Activated T-cell treated with anti-CD3 and anti-CD28 coated beads for 24 hours (primary cell): ENCODE results near the gene KLC1.

ENCODE experiments used
- DNase-seq: peaks from one replicate; pipeline ENCODE4 v3.0.0-alpha.2; 2020; ENCODE audit warnings: low read depth

KLC1 gene

DNA sequence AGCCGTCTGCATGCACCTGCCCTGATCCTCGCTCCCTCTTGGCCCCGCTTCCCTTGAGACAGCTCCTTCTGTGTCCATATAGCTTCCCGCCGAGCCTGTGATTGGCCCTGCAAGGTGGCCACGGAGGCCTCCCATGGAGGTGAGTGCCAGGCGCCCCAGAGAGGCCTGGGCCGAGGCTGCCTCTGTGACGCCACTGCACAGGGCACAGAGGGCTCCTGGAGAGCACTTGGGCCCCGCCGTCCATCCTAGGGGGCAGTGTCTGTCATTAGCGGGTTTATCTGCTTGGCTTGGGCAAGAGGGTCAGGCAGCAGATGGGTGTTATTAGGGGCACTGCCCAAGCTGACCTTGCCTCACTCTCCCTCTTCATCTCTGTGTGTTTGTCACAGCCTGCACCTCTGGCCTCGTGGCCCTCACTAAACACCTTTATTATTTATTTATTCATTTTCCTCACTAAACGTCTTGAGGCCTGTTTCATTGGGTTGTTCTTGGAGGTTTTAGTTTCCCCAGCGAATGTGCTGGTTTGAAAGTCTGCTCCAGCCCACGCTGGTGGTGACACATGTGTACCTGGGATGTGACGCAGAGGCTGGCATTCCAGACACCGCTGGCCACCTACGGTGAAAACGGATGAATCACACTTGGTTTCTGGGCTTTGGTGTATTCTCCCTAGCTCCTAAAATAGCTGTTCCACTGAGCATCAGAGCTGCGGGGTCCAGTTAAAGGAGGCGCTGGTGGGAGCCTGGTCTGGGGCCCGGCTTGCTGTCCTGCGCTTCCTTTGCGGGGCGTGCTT lies 92.5 kb downstream of the KLC1 start:
- DNase-seq, result no peak

DNA sequence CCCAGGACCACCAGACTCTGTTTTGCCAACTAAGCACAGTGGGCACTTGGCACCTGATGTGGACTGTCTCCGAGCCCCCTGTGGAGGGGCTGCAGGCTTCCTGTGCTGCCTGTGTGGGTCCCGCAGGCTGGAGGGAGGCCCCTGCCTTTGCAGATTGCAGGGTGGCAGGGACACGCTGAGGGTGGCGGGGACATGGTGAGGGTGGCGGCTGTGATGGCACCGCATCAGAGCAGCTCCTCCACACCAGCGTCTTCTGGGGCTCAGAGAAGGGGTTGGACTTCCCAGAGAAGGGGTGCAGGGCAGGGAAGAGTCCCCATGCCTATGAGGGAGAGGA lies 94.7 kb downstream of the KLC1 start:
- DNase-seq, result no peak

GRCh38 chr14:103724116-103724515 lies 95.1 kb downstream of the KLC1 start:
- no peak for DNase-seq

- DNase-seq, result no peak
Measured at GRCh38 chr14:103725001-103725682, 96.1 kb downstream of the KLC1 start.

DNA sequence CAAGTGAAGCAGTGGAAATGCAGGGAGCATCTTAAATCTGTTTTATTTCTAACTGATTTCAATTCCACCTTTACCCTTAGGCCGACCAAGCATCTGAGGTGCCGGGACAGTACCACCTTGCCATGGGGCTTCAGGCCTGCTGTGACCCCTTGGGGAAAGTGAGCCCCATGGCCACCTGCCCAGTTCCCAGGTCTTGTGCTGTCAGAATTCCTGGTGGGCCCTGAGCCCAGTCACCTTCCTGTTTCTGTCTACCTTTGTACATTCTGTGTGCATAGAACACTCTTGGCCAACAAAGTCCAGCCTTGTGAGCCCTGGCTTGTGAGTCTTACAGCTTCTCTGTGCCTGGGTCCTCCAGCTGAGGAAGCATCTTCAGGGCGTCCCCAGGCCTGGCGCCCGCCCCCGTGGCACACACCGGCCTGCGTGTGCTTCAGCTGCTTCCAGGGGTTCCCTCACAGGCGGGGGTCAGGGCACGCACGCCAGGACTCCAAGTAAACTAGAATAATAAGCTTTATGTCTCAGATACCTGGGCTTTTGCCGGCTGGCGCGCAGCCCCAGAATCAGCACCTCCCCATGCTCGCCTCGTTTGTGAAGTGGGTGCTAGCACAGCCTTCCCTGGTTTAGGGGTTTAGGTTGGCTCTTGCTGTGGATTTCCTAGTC lies 96.9 kb downstream of the KLC1 start:
- no peak for DNase-seq

- no peak for DNase-seq
Measured at GRCh38 chr14:103726474-103726873, 97.5 kb downstream of the KLC1 start.

GRCh38 chr14:103727313-103727980 lies 98.4 kb downstream of the KLC1 start:
- no peak for DNase-seq

DNA sequence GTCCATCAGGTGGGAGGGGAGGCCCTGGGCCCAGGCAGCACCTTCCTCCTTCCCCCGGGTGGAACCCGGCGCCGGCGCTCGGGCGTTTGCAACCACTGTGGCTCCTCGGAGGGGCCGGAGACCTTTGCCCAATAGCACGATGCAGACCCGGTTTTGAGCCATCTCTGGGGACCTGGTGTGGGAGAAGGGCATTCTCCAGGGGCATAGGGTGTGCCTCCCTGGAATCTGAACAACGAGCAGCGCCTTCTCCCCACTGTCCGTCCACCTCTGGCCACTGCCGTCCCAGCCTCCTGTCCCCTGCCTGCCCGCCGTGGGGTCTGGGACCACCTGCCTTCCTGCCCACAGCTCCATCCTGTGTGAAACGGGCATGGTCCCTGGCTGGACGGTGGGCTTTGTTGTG lies 99.1 kb downstream of the KLC1 start:
- DNase-seq, result no peak

DNA sequence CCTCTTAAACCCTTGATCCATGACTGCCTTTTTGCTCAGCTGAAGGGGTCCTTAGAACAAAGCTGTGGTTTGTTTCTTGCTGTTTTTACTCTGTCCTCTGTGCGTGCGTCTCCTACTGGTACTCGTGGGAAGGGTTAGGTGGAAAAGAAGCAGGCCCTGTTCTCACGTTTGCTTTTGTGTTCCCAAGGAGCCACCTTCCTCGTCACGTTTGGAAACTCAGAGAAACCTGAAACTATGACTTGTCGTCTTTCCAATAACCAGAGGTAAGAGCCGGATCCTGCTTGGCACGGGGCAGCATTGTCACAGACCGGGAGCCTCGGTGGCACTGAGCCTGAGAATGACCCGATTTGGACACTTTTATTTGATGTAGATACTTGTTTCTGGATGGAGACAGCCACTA lies 99.7 kb downstream of the KLC1 start:
- DNase-seq, result no peak

DNA sequence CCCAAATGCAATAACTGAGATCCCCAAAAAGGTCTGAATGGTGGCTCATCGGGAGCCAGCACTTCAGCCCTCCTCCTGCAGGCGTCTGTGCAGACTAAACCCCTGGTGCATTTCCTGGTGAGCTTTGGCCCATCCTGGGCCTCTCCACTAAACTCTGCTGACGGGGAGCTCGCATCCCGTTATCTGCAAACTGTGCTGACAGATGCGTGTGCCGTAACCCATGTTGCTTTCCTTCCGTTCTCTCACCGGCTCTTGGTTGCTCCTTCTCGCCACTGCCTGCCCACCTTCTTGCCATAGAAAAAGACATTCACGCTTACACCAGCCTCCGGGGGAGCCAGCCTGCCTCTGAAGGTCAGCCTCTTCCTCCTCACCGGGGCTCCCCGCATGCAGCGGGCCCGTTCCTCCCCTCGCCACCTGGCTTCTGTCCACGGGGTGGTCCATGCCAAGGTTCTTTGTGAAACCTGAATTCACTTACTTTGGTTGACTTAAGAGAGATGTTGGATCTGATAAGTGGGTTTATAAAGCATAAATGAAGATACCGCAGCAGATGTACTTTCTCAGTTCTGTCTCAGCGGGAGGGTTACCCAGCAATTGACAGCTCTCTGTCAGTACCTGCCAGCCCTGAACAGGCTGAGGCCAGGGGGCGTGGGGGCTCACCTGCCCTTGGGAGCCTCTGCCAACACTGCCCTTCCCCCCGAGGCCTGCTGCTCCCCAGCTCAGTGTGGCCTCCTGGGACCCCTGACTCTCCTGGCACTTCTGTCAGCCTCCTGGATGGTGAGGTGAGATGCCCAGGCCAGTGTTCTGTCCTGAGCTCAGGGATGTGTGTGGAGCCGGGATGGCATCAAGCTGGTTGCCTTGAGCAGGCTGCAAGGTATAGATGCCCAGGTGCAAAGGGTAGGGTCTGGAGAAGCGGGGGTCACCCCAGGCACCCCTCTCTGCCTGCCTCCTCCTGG lies 100.8 kb downstream of the KLC1 start:
- no peak for DNase-seq

- no peak for DNase-seq
Measured at GRCh38 chr14:103730490-103731035, 101.6 kb downstream of the KLC1 start.

- no peak for DNase-seq
Measured at GRCh38 chr14:103731481-103731880, 102.5 kb downstream of the KLC1 start.

DNA sequence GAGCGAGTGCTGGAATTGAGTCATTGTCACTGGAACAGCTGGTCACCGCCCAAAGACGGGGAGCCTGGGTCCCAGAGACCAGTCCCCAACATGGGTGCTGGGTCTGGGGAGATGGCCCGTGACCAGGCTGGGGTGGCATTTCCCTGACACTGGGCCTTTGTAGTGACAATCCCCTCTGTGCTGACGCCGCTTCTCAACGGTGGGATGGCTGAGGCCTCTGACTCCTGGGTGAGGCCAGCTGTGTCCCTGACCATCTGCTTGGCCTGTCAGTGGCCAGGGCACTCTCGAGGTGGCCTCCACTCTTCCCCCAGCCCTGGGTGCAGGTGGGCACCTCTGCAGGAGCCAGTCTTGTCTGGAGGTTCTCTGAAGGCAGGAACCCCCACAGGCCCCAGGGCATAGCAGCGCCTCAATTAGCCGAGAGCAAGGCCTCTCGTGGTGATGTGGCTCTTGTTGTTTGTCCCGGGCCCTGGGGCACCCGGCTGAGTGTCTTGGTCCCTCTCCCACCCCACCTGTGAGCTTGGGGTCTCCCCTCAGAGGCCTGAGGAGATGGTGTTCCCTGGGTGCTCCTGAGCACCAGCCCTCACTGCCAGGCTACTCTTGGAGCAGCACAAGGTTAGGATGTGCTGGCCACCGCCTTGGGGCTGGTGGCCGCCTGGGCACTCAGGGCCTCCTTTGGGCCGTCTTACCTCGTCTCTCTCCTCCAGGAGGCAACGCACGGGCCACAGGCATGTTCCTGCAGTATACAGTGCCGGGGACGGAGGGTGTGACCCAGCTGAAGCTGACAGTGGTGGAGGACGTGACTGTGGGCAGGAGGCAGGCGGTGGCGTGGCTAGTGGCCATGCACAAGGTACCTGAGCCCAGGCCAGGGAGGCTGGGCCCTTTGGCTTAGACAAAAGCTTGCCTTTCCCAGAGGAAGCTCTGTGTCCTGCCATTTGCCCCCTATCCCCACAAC lies 103.2 kb downstream of the KLC1 start:
- DNase-seq, result no peak

GRCh38 chr14:103732868-103733620 lies 104.0 kb downstream of the KLC1 start:
- DNase-seq, result no peak

DNA sequence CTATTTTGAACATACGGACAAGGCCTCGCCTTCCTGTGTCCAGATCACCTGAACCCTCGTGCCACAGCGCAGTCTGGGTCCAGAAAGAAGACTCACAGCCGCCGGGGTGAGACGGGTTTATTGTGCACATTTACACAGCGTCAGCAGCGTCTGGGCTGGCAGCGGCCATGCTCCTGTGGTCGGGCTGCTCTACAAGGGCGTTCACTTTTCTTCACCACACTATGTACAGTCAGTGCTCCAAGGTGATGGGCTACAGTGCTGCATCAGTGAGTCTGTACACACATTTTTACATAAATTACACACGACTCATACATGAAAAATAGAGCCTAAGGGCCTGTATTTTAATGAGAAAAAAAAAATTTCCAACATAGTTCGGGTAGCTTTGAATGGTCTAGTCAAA lies 104.6 kb downstream of the KLC1 start:
- DNase-seq, result no peak

DNA sequence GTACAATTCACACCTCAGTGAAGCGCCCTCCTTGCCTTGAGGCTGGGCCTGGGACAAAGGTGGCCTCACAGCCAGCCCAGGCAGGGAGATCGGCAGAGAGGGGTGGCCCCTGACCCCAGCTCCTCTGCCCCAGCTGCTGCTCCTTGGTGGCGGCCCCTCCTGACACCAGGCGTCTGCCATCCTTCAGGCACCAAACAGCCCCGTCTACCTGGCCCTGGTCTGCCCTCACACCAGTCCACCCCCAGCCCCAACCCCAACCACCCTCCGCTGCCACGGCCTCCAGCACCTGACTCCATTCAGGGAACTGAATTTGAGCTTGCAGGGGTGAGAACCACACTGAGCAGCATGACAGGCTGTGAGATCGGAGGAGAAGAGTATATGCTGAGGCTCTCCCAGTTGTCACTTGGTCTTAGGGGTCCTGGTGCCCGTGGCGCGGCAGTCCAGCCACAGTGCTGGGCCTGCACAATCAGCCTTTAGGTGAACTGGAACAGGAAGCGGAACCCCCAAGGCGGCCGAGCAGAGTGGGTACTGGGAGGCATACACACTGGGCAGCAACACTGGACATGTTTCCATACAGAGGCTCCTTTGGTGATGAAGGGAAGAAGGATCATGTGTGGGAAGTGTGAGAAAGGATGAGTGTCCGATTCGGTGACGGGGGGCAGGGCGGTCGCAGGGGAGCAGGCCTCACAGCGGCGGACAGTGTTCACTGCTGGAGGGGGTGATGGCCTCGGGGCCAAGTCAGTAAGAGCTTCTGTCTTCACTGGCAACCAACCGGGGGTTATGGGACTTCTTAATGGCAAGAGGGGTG lies 105.3 kb downstream of the KLC1 start:
- no peak for DNase-seq

- DNase-seq, result no peak
Measured at GRCh38 chr14:103735022-103735421, 106.0 kb downstream of the KLC1 start.

DNA sequence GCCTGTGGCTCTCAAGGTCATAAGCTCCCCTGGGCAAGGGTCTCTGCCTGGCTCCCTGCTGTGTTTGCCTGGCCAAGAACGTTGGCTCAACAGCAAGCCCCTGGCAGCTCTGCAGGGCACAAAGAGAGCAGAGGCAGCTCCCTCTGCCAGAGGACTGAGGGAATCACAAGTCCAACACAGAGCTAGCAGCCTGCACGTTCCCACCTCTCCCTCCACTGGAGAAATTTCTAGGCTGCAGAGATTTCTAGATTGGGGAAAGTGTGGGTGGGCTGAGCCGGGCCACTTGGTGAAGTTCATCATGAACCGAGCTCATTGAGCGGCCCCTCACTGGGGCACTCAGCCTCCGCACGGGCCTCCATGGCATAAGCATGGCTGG lies 106.4 kb downstream of the KLC1 start:
- DNase-seq, result no peak
